HG03442 (cell line): ENCODE results near the gene GRK5.

Experiments used
- ATAC-seq: cut with Tn5 transposase; IDR thresholded peaks from one replicate; pipeline ENCODE4 v1.9.1; 2021; ENCODE audit warnings: mild to moderate bottlenecking, moderate library complexity; ENCODE audit not compliant: unreplicated experiment

The GRK5 gene

DNA sequence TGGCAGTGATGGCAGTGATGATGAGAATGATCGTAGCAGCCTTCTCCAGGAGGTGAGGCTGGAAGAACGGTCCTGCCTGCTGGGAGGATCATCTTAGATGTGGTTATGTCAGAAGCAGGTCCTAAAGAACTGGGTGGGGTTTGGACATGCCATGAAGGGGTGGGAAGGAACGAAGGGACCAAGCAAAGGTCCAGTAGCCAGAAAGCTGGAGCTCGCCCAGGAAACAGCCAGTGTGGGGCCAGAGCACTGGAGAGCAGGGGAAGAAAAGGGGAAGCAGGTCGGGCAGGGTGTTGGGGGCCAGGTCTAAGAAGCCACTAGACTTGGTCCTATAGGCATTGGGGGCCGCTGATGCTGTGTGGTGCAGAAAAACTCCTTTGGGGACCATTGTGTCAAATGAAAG is 207.8 kb downstream of the GRK5 start:
- ATAC-seq, result no peak

DNA sequence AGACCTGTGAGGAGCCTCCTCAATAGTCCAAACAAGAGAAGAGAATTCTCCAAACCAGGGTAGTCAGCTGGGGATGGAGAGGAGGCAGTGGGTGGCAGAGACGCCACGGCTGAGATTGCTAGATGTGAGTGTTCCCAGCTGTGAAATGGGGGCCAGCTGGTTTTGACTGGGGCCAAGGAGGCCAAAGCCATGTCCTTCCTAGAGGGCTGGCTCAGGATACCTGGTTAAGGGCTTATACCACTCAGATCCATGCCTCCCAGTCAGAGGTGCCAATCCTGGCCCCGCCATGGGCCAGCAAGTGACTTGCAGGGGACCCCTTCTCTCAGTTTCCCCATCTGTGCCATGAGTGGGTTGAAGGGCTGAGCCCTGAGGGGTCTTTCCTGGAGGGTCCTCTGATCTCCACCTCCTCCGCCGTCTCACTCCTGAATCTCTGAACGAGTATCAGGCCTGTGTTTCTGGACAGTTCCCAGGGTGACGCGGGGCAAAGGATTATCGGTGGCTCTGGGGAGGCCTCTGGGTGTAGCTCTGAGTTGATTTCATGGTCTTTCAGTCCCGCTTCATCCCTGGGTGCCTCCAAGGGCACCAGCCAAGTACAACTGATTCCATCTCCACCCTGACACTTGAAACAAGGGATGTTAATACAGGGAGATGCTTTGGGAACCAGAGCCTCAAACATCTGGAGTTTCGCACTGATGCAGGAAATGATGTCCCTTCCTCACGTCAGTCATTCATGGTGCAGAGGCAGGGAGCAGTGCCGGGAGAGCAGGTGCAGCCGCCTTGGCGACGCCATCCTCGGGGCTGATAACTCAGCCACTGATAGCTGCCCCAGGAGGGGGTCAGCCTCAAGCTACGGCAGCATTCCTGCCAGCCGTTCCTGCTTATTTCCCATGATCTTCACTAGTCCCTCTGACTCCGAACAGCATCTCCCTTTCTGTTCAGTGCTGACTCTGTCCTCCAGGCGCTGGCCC is 208.4 kb downstream of the GRK5 start:
- no peak for ATAC-seq

DNA sequence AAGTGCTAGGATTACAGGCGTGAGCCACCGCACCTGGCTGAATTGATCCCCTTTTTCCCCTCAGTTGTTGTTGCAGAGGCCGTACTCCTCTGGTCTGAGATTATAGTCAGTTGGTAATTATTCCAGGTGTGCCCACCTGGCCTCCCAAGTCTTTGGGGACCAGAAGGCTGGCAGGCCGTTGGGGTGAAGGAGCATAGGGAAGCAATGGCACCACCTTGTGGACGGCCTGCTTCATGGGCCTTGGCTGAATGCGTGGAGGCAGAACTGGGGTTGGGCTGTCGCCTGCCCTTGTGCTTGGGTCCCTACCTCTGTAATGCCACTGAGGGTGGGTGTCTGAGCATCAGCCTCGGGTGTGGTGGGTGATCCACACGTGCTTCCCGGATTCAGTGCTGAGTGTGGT is 209.5 kb downstream of the GRK5 start:
- ATAC-seq, result no peak

DNA sequence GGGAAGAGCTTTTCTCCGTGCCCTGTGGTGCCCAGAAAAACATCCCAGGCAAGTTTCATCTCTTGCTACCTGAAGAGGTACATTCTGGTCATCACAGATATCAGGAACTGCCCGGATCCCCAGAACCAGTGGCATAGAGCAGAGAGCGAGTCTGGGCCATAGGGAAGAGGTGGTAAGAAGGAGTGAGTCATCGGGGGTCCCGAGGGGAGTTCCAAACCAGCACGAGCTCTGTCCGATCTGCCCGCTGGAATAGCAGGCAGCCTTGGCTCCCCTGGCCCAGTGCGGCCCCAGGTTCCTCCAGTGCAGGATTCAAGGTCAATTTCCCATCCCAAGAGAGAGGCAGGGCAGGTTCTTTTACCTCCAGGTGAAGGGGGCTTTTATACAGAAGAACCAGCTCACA is 210.5 kb downstream of the GRK5 start:
- no peak for ATAC-seq

DNA sequence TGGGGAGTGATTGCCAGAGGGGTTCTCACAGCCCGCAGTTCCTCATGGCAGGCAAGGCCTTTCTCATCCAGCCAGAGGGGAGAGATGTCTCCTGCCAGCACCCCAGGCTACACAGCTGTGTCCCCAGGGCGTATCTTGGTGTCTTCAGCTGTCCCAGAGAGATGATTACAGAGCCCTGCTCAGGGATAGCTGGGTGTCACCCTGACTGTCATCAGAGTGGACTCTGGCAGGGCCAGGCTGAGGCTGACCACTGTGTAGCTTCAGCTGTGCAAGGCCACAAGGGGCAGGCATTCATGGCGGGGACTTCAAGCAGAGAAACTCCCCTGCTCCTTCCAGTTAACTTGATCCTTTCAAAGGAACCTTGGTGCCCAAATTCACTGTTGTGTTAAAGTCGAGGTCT is 211.0 kb downstream of the GRK5 start:
- no peak for ATAC-seq

DNA sequence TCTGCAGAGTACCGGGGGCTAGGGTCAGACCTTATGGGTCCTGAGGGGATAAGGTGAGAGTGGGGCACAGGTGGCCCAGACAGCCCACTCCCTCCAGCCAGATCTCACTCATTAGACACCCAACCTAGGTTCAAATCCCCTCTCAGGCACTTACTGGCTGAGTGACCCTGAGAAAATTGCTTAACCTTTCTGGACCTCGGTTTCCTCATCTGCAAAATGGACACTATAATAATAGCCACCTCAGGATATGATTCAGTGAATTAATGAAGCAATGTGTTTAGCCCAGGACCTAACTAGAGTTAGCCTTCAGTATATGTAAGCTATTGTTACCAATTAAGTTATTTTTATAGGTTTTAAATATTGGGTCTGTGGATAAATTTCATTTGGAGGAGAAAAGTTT is 212.6 kb downstream of the GRK5 start:
- no peak for ATAC-seq

DNA sequence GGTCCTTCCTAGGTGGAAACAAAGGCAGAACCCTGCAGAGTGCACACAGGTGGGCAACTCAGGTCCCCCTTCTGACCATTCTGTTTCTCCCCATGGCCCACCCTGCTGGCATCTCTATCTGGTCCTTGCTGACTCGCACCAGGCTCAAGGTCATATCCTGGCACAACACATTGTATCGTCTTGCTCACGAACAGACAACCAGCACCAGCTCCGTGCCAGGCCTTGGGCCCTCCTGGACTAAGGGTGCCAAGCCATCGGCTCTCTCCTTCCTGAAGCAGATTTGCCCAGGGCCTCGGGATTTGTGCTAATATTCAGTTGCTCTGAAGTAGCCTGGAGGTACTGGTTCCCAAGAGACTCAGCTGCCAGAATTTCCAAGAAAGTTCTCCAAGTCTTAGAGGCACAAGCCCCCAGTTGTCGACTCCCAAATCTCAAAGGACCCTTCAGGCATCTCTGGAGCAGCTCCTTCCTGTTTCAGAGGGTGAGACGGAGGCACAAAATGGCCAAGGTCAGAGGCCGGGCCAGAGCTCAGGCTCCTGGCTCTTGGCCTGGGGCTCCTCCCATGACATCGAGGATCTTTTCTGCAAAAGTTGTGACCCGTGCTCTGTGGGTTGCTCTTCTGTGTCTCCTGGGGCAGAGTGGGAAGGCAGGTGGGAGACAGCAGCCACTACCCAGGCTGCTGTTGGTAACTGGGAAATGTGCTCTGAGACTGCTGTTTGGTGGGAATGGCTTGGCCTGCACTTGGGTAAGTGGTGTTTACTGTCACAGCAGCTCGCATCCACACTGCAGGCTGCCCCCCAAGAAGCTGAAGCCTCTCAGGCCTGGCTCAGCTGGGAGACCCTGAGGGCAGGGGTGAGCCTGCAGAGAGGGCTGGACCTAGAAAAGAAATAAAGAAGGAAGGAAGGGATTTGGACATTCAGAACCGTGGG is 213.8 kb downstream of the GRK5 start:
- no peak for ATAC-seq

DNA sequence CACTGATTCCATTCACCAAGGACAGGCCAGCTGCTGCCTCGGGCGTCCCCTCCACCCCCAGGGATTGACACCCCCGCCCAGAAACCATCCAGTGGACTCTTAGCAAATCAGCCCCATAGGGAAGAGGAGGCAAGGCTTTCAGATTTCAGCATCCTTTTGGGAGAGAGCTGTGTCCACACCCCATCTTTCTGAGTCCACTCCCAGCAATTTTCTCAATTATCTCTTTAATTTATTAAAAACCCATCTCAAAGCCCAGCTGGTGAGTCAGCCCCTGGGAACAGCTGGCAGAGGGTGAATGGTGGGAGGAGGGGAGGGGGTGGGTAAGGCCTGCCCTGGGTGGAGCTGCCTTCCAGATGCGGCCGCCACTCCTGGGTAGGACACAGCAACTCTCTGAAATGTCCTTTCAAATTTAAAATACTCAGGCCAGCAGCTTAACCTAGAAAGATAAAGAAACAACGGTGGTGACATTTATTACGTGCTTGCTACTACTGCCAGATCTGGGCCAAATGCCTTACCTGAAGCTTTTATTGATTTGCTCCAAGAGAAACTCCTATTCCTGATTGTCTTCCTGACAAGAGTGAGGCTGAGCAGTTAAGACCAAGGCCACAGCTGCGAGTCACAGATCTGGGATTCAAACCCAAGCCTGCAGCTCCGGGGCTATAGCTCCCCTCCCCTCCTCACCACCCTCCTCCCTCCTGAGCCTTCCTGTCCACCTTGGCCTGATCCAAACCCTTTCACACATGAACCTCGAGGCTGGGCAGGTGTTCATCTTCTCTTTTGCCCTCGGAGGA is 214.7 kb downstream of the GRK5 start:
- ATAC-seq, result no peak

DNA sequence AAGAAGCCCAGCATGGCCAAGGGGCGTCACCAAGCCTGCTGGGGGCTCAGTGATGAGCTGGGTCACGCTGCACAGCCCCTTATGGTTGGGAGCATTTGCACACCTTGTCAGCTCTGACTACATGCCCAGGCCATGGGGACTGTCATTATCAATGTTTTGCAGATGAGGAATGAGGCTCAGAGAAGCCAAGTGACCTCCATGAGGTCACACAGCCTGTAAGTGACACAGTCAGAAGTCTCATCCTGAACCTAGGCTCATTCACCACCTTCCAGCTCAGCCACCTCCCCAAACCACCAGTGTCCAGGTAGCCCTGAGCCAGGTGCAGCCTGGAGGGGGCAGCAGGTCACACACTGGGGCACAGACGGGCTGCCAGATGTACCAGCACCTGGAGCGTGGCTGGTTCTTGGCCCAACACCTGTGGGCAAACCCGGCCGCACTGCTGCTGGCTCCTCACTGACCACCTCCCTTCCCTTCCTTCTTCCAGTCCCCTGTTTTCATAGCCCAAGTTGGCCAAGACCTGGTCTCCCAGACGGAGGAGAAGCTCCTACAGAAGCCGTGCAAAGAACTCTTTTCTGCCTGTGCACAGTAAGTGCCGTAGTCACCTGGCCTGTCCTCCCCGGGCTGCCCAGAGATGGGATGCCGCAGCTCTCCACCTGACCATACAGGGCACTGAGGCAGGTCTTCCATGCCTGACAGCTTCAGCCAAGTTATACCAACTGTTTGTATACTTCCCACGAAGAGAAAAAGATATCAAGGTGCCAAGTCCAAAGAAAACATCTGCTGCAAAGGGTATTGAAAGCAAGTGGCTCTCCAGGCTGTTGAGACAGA is 215.5 kb downstream of the GRK5 start:
- no peak for ATAC-seq

DNA sequence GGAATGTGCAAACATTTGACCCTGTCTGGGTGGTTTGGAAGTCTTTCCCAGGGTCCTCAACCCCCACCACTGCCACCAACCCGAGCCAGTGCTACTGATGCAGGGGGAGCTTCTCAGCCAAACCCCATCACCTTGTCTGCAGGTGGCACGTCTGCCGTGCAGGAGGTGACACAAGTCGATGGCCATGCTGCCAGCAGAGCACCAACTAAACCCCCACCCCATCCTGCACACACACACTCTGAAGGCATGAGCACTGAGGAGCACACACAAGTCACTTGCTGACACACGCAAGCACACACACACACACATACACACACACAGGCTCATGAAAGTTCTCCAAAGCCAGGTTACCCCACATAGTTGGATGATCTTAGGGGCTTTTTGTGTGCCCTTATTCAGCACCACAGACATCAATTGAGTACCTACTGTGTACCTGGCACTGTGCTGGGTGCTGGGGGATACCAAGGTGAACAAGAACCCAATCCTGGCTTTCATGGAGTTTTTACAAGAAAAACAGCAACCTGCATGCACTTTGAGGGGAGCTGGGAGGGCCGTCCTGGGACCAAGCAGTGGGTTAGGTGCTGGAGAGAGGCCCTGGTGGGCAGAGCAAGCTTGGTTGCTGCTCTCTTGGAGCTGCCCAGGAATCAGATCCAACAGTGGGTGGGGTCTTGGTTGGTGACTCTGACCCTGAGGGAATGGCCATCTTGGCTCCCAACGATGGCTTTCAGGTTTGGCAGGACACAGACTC is 216.3 kb downstream of the GRK5 start:
- no peak for ATAC-seq

DNA sequence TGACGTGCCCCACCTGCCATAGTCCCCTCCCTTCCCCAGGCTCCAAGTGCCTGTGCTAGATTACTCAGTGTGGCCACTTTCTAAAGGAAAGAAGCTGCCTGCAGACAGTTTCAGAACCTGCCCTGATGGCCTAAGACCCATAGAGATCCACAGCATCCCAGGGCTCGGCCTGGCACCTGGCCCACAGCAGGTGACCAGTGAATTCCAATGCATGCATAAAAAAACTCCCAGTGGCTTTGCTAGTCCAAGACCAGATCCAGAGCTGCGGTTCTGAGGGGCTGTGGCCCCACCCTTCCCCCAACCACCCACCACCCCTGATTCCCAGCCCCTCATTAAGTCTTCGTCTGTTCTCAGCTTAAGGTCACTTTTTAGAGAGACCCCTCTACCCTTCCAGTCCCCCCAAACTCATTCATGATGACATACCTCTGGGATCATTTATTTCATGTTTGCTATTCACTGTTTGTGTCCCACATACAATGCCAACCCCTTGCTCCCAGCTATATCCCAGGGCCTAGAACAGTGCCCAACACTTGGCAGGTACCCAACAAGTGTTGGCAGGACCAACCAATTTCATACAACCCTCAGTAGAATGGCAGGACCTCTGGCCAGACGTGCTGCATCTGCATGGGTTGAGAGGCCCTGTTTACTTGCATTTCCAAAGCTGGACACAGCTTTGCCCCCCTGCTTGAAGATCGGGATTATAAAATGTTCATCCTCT is 217.0 kb downstream of the GRK5 start:
- no peak for ATAC-seq

DNA sequence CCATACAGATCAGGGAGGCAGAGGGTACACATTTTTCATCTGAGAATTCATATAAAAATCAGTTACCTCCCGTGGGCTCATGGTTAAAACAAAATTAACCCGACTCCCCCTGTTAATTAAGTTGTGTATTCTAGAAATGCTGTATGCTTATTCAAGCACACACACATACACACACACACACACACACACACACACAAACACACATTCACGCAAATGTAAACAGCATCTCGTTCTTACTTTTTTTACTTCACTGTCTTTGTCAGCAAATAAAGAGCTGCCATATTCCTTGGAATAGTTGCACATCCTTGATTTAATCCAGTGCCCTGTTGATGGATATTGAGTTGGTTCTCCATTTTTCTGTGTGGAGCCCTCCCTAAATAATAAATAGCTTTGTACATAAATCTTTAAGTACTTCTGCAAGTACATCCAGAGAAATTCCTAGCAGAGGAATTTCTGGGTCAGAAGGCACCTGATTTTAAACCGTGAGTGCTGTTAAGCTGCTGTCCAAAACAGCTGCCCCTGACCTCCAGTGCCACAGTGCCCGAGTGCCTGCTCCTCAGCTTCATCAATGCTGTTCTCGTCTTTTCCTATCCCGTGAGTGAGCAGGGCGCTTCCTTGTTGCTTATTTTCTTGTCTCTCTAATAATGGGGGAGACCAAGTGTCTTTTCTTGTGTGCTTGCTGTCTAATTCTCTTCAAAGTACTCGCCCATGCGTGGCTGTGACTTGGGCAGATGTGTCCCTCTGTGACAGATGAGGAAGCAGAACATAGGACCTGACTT is 217.9 kb downstream of the GRK5 start:
- no peak for ATAC-seq

DNA sequence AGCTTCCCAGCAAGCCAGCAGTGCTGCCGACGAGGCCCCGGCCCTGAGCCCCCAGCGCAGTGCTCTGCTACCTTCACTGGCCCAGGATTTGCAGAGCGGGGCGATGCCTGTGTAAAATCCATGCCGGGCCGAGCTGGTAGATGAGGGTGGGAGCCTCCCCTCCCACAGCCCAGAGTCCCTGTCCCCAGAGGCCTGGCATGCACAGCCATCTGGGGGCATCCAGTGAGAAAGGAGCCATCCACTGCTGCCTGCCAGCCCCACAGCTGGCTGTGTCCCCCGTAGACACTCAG is 218.5 kb downstream of the GRK5 start:
- ATAC-seq, result no peak

DNA sequence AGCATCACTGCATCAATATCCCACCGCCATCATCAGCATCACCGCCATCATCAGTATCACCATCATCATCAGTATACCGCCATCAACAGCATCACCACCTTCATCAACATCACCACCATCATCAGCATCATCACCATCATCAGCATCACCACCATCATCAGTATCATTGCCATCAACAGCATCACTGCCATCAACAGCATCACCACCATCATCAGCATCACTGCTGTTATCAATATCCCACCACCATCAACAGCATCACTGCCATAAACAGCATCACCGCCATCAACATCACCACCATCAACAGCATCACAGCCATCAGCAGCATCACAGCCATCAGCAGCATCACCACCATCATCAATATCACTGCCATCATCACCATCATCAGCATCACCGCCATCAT is 219.3 kb downstream of the GRK5 start:
- ATAC-seq, result no peak

DNA sequence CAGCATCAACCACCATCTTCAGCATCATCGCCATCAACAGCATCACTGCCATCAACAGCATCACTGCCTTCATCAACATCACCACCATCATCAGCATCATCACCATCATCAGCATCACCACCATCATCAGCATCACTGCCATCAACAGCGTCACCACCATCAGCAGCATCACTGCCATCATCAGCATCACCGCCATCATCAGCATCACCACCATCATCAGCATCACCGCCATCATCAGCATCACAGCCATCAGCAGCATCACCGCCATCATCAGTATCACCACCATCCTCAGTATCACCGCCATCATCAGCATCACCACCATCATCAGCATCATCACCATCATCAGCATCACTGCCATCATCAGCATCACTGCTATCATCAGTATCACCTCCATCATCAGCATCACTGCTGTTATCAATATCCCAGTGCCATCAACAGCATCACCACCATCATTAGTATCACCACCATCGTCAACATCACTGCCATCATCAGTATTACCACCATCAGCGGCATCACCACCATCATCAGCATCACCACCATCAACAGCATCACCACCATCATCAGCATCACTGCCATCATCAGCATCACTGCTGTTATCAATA is 220.0 kb downstream of the GRK5 start:
- ATAC-seq, result no peak

DNA sequence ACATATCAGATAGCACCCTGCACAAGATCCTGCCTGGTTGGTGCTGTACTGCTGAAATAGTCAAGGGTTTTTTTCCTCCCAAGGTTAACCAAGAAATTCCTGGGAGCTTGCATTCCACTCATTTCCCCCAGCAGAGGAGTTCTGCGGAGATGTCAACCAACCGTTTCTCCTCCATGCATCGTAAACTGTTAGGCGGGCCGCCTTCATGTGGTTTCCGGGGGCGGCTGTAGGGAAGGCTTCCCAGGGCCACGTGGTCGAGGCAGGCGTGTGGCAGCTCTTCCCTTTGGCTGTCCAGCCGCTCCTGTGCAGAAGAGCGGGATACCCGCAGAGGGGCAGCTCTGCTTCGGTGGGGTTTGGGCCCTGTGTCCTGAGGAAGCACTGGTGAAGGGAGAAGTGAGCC is 221.4 kb downstream of the GRK5 start:
- ATAC-seq, result no peak

DNA sequence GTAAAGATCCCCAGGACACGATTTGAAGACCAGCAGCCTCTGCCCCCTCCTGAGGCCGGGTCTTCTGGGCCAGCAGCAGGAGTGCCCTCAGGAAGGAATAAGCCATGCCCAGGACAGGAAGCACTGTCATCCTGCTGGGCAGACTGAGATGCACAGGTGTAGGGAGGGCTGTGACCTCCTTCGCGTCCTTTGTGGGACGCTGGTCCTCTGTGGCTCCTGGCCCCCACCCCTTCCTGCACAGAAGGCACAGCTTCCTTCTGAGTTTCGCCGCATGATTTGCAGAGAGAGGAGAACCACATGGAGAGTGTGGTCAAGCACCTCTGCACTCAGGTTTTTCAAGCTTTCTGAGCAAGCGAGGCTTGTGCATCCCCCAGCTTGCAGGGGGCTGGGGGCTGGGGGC is 222.4 kb downstream of the GRK5 start:
- ATAC-seq, result no peak
